DOHH2 (cell line): Measurements from ENCODE around the gene PGRMC1.

Experiments used
- H3F3A ChIP-seq: fragments of 200-600 bp; sonication (generic), shearing (Covaris generic); 2 replicates; pipeline ENCODE4 v1.6.0; 2016; ENCODE audit warnings: antibody characterized with exemption, mild to moderate bottlenecking; ENCODE audit not compliant: control insufficient read depth, insufficient read depth
- H3K27ac ChIP-seq: fragments of 200-600 bp; sonication (generic); 2 replicates; pipeline ENCODE4 v1.5.1; 2014; ENCODE audit warnings: low read depth, mild to moderate bottlenecking, low read length, moderate library complexity
- H3K27me3 ChIP-seq: fragments of 200-600 bp; sonication (generic); 2 replicates; pipeline ENCODE4 v1.6.1; 2014; ENCODE audit warnings: mild to moderate bottlenecking, low read length, mixed read lengths; ENCODE audit not compliant: control insufficient read depth
- H3K36me3 ChIP-seq: fragments of 200-600 bp; sonication (generic); 2 replicates; pipeline ENCODE4 v1.6.1; 2014; ENCODE audit warnings: mild to moderate bottlenecking, low read length, moderate library complexity, mixed read lengths; ENCODE audit not compliant: control insufficient read depth
- H3K4me1 ChIP-seq: fragments of 200-600 bp; sonication (generic); 2 replicates; pipeline ENCODE4 v1.6.1; 2014; ENCODE audit warnings: mild to moderate bottlenecking, low read length, mixed read lengths; ENCODE audit not compliant: control insufficient read depth
- H3K4me2 ChIP-seq: fragments of 200-600 bp; sonication (generic); 2 replicates; pipeline ENCODE4 v1.6.0; 2014; ENCODE audit warnings: mild to moderate bottlenecking, low read length, moderate library complexity
- H3K4me3 ChIP-seq: fragments of 200-600 bp; sonication (generic); 2 replicates; pipeline ENCODE4 v1.5.1; 2014; ENCODE audit warnings: mild to moderate bottlenecking, low read length, mixed read lengths
- H3K79me2 ChIP-seq: fragments of 200-600 bp; sonication (generic); 2 replicates; pipeline ENCODE4 v1.6.1; 2014; ENCODE audit warnings: mild to moderate bottlenecking, low read length, mixed read lengths; ENCODE audit not compliant: control insufficient read depth
- H3K9me2 ChIP-seq: fragments of 200-600 bp; sonication (generic); replicated peaks from 2 replicates; pipeline ENCODE4 v1.6.1; 2014; ENCODE audit warnings: mild to moderate bottlenecking, low read length, mixed read lengths; ENCODE audit not compliant: control insufficient read depth
- H3K9me3 ChIP-seq: fragments of 200-600 bp; sonication (generic); 2 replicates; pipeline ENCODE4 v1.6.1; 2014; ENCODE audit warnings: antibody characterized with exemption, low read length, mixed read lengths; ENCODE audit not compliant: control insufficient read depth, insufficient read depth
- H4K20me1 ChIP-seq: fragments of 200-600 bp; sonication (generic); 2 replicates; pipeline ENCODE4 v1.6.0; 2014; ENCODE audit warnings: low read depth, mild to moderate bottlenecking, antibody characterized with exemption, low read length, moderate library complexity; ENCODE audit not compliant: control insufficient read depth, insufficient read depth
- EZH2phosphoT487 ChIP-seq: fragments of 200-600 bp; sonication (generic); IDR thresholded peaks from 2 replicates; pipeline ENCODE4 v1.6.1; 2017; ENCODE audit warnings: borderline replicate concordance, mild to moderate bottlenecking, antibody characterized with exemption, low read length, moderate library complexity, mixed read lengths
- TF ChIP-seq, protein P1 (sequence below): fragments of 200-600 bp; sonication (generic); IDR thresholded peaks from one replicate; pipeline ENCODE4 v1.5.1; 2014; ENCODE audit warnings: antibody characterized with exemption, mild to moderate bottlenecking, low read depth, low read length; ENCODE audit not compliant: poor library complexity, severe bottlenecking

PGRMC1 gene

DNA sequence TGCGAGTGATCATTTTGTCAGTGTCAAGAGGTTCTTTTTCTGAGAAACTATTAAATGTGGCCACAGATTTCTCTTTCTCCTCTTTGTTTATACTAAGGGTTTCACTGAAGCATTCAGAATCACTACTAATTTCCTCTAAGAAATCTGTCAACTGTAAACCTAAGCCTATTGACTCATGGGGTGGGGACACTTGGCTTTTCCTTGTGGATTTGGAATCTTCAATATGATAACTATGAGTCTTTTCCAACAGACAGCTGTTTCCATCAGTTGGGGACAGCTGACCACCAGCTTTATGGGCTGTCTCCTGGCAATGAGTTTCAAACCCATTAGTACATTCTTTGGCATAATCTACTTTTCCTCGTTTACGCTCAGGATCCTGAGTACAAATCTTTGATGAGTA is 13.8 kb downstream of the PGRMC1 start:
- H3K27me3 ChIP-seq: no peaks in the 10 kb centered on the region
- H3K9me3 ChIP-seq: no peaks in the 10 kb centered on the region
- H3K4me1 ChIP-seq: no peaks in the 10 kb centered on the region
- H3K9me2 ChIP-seq: no peaks in the 10 kb centered on the region
- H3K4me2 ChIP-seq: no peak overlapping the region
- H3K4me3 ChIP-seq: no peak overlapping the region
- H3F3A ChIP-seq: no peaks in the 10 kb centered on the region
- H3K79me2 ChIP-seq: no peaks in the 10 kb centered on the region
- H4K20me1 ChIP-seq: no peaks in the 10 kb centered on the region
- H3K27ac ChIP-seq: no peak overlapping the region
- TF ChIP-seq, protein P1, sequence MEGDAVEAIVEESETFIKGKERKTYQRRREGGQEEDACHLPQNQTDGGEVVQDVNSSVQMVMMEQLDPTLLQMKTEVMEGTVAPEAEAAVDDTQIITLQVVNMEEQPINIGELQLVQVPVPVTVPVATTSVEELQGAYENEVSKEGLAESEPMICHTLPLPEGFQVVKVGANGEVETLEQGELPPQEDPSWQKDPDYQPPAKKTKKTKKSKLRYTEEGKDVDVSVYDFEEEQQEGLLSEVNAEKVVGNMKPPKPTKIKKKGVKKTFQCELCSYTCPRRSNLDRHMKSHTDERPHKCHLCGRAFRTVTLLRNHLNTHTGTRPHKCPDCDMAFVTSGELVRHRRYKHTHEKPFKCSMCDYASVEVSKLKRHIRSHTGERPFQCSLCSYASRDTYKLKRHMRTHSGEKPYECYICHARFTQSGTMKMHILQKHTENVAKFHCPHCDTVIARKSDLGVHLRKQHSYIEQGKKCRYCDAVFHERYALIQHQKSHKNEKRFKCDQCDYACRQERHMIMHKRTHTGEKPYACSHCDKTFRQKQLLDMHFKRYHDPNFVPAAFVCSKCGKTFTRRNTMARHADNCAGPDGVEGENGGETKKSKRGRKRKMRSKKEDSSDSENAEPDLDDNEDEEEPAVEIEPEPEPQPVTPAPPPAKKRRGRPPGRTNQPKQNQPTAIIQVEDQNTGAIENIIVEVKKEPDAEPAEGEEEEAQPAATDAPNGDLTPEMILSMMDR: no peak
- TF ChIP-seq EZH2phosphoT487: no peak
- peaks cover 11% of the 10 kb centered on the region for H3K36me3 ChIP-seq

DNA sequence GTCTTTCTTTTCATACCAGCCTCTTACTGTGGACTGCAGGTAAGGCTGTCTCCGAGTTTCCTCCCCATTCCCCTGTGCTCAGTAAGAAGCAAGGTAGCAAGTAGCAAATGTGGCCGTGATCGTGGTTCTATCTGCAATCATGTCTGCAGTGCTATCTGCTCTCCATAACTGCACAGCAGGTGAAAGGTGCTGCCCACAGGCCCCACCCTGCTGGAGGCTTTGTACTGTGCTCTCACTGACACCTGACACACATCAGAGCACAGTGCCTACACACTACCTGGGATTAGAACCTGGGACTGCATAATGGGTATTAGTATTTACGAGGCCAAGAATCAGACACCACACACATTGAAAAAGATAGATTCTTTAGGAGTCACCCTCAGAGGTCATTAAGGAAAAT is 15.3 kb downstream of the PGRMC1 start:
- no peaks in the 10 kb centered on the region for H3K4me1 ChIP-seq
- TF ChIP-seq, protein P1: no peak
- TF ChIP-seq EZH2phosphoT487: no peak
- no peaks in the 10 kb centered on the region for H3F3A ChIP-seq
- H3K4me3 ChIP-seq: no peak overlapping the region
- H3K79me2 ChIP-seq: no peaks in the 10 kb centered on the region
- H3K27me3 ChIP-seq: no peaks in the 10 kb centered on the region
- H3K27ac ChIP-seq: no peak overlapping the region
- no peak overlapping the region for H3K4me2 ChIP-seq
- H4K20me1 ChIP-seq: no peaks in the 10 kb centered on the region
- no peaks in the 10 kb centered on the region for H3K9me3 ChIP-seq
- no peaks in the 10 kb centered on the region for H3K36me3 ChIP-seq
- no peaks in the 10 kb centered on the region for H3K9me2 ChIP-seq

DNA sequence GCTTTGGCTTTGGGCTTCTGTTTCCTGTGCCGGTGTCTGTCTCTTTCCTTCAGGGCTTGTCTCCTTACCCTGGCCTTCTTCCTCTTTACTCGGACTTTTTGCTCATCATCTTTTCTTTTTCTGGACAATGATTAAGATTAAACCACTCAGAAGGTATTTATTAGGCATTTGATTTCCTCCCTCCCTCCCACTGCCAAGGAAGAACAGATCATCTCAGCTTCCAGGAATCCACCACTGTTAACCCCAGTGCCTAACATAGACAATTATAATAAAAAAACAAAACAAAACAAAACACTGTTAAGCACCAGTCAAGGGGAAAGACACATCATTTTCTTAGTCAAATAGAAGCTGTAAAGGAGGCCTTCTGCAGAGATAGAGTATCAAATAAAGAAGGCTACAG is 16.6 kb downstream of the PGRMC1 start:
- no peak for TF ChIP-seq EZH2phosphoT487
- TF ChIP-seq, protein P1: no peak
- H3K36me3 ChIP-seq: no peaks in the 10 kb centered on the region

More for the DNA sequence above, 16.6 kb downstream of the PGRMC1 start:
- Histone ChIP-seq H3K9me2 (no peaks in the 10 kb centered on the region), H3K9me3 (no peaks in the 10 kb centered on the region), H3K4me2 (no peak overlapping the region), H4K20me1 (no peaks in the 10 kb centered on the region), H3K4me3 (no peak overlapping the region), H3K27me3 (peaks cover 7% of the 10 kb centered on the region; the same call in 1 of the 2 replicates), H3K79me2 (no peaks in the 10 kb centered on the region), H3K4me1 (no peaks in the 10 kb centered on the region), H3K27ac (no peak overlapping the region), H3F3A (no peaks in the 10 kb centered on the region)
